ENCODE results near the gene OCEL1.

DNA sequence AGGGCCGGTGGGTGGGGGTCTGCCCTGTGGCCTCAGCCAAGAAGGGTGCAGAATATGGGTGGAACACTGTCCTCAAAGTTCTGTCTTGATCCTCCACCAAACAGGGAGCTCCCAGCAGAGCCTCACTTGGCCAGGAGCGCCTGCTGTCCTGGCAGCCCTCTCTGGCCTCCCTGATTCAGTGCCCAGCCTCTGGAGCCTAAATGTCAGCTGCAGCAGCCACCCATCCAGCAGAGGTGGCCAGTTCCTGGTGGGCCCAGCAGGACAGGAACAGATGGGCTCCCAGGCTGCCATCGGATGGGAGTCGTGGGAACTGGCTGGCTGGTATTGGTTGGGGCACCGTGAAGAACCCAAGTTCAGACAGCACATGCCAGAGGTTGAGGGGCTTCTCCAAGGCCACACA, 12.7 kb upstream of the OCEL1 start:
- TF ChIP-seq, protein P1, sequence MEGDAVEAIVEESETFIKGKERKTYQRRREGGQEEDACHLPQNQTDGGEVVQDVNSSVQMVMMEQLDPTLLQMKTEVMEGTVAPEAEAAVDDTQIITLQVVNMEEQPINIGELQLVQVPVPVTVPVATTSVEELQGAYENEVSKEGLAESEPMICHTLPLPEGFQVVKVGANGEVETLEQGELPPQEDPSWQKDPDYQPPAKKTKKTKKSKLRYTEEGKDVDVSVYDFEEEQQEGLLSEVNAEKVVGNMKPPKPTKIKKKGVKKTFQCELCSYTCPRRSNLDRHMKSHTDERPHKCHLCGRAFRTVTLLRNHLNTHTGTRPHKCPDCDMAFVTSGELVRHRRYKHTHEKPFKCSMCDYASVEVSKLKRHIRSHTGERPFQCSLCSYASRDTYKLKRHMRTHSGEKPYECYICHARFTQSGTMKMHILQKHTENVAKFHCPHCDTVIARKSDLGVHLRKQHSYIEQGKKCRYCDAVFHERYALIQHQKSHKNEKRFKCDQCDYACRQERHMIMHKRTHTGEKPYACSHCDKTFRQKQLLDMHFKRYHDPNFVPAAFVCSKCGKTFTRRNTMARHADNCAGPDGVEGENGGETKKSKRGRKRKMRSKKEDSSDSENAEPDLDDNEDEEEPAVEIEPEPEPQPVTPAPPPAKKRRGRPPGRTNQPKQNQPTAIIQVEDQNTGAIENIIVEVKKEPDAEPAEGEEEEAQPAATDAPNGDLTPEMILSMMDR (IDR thresholded peaks at IDR 0.05), result no peak
- no peak for TF ChIP-seq ZFX (IDR thresholded peaks at IDR 0.05; ENCODE audit: borderline replicate concordance)

All from 22Rv1 (cell line).